Retinal pigment epithelial cell (primary cell): ENCODE results near the gene COX14.
A peak's percentile ranks its signal among the peaks of the same experiment; 100 is the strongest.

Experiments
- DNase-seq: peaks from one replicate; pipeline ENCODE4 v3.0.0-alpha.2; 2010; ENCODE audit warnings: low read depth
- H3K4me3 ChIP-seq: 2 replicates; pipeline ENCODE4 v1.5.1; 2011; ENCODE audit warnings: mild to moderate bottlenecking, low read length, control low read depth, moderate library complexity
- CTCF ChIP-seq: conservative IDR thresholded peaks from 2 replicates; pipeline ENCODE4 v1.5.1; 2011; ENCODE audit warnings: low read depth, low read length, control low read depth, inconsistent platforms

The COX14 gene

GRCh38 chr12:50167049-50167828, 55.2 kb downstream of the COX14 start, which contains the start of gene CERS5:
Gene CERS5, minus strand, starts transcription at chr12:50167369. Its CDS starts 72 bp downstream, at chr12:50167297.
- DNase-seq: peak; percentile 96
- no peak for TF ChIP-seq CTCF
- peak within 1 kb of the TSS; percentile 85 for H3K4me3 ChIP-seq
